Measurements from ENCODE around the gene AUTS2. TPM values are rescaled to one million over a fixed set of nuclear protein-coding genes. Genes with fewer than 3 reads are reported as not detected.
A peak's percentile ranks its signal among the peaks of the same experiment; 100 is the strongest.

AUTS2 gene
- total RNA-seq, 2 experiments from 2014 or later, result 17.5 to 23.8 TPM

GRCh38 chr7:70764701-70765208 lies 1166.5 kb downstream of the AUTS2 start:
- Mint-ChIP-seq H3K36me3 (no peaks in the 10 kb centered on the region), H3K4me3 (no peak overlapping the region), H3K27me3 (no peaks in the 10 kb centered on the region), H3K9me3 (no peaks in the 10 kb centered on the region), H3K4me1 (no peaks in the 10 kb centered on the region), H3K27ac (no peak overlapping the region)
- POLR2A ChIA-PET, result no interaction called here
- DNase-seq, result no peak
- ATAC-seq (ENCODE audit: low read depth), result no peak

GRCh38 chr7:70765651-70766050 lies 1167.4 kb downstream of the AUTS2 start:
- Mint-ChIP-seq H3K27me3 (no peaks in the 10 kb centered on the region), H3K4me3 (no peak overlapping the region), H3K4me1 (no peaks in the 10 kb centered on the region), H3K27ac (no peak overlapping the region), H3K9me3 (no peaks in the 10 kb centered on the region), H3K36me3 (no peaks in the 10 kb centered on the region)
- POLR2A ChIA-PET, result interaction anchor here (0.5 kb wide), 1 partner anchor 27 kb away, joined by 4 read pairs; no protein-coding TSS in a partner anchor
- DNase-seq (no peak), ATAC-seq (ENCODE audit: low read depth) (no peak)

GRCh38 chr7:70766109-70766508 lies 1167.8 kb downstream of the AUTS2 start:
- Mint-ChIP-seq H3K27ac (no peak overlapping the region), H3K36me3 (no peaks in the 10 kb centered on the region), H3K4me1 (no peaks in the 10 kb centered on the region), H3K9me3 (no peaks in the 10 kb centered on the region), H3K27me3 (no peaks in the 10 kb centered on the region), H3K4me3 (no peak overlapping the region)
- DNase-seq, result no peak
- ATAC-seq (ENCODE audit: low read depth), result no peak
- POLR2A ChIA-PET, result no interaction called here

GRCh38 chr7:70766694-70767093 lies 1168.4 kb downstream of the AUTS2 start:
- no peaks in the 10 kb centered on the region for H3K36me3 Mint-ChIP-seq
- no peaks in the 10 kb centered on the region for H3K9me3 Mint-ChIP-seq
- no peaks in the 10 kb centered on the region for H3K27me3 Mint-ChIP-seq
- no peaks in the 10 kb centered on the region for H3K4me1 Mint-ChIP-seq
- no peak for DNase-seq
- H3K27ac Mint-ChIP-seq, result no peak overlapping the region
- POLR2A ChIA-PET, result no interaction called here
- ATAC-seq (ENCODE audit: low read depth), result no peak
- no peak overlapping the region for H3K4me3 Mint-ChIP-seq

- Mint-ChIP-seq H3K4me1 (no peaks in the 10 kb centered on the region), H3K36me3 (no peaks in the 10 kb centered on the region), H3K9me3 (no peaks in the 10 kb centered on the region), H3K4me3 (no peak overlapping the region), H3K27me3 (no peaks in the 10 kb centered on the region), H3K27ac (no peak overlapping the region)
- ATAC-seq (ENCODE audit: low read depth), result no peak
- POLR2A ChIA-PET, result no interaction called here
- no peak for DNase-seq
These were observed 1171.9 kb downstream of the AUTS2 start for GRCh38 chr7:70770154-70770553.

- Mint-ChIP-seq H3K36me3 (no peaks in the 10 kb centered on the region), H3K27me3 (no peaks in the 10 kb centered on the region), H3K4me3 (no peak overlapping the region), H3K4me1 (peaks cover 7% of the 10 kb centered on the region), H3K9me3 (no peaks in the 10 kb centered on the region), H3K27ac (no peak overlapping the region)
- POLR2A ChIA-PET, result no interaction called here
- no peak for DNase-seq
- ATAC-seq (ENCODE audit: low read depth), result no peak
These were observed 1173.2 kb downstream of the AUTS2 start for GRCh38 chr7:70771451-70771850.

- no peak for DNase-seq
- no peak for ATAC-seq (ENCODE audit: low read depth)
- no peaks in the 10 kb centered on the region for H3K9me3 Mint-ChIP-seq
- H3K27ac Mint-ChIP-seq, result no peak overlapping the region
- H3K4me3 Mint-ChIP-seq, result no peak overlapping the region
- peaks cover 18% of the 10 kb centered on the region for H3K4me1 Mint-ChIP-seq
- no peaks in the 10 kb centered on the region for H3K27me3 Mint-ChIP-seq
- POLR2A ChIA-PET, result no interaction called here
- H3K36me3 Mint-ChIP-seq, result peaks cover 2% of the 10 kb centered on the region
These were observed 1174.6 kb downstream of the AUTS2 start for GRCh38 chr7:70772891-70773290.

- POLR2A ChIA-PET, result no interaction called here
- H3K4me3 Mint-ChIP-seq, result no peak overlapping the region
- H3K4me1 Mint-ChIP-seq, result peaks cover 22% of the 10 kb centered on the region
- H3K9me3 Mint-ChIP-seq, result no peaks in the 10 kb centered on the region
- peaks cover under 1% of the 10 kb centered on the region for H3K27me3 Mint-ChIP-seq
- no peak overlapping the region for H3K27ac Mint-ChIP-seq
- no peak for ATAC-seq (ENCODE audit: low read depth)
- DNase-seq, result no peak
- peaks cover 2% of the 10 kb centered on the region for H3K36me3 Mint-ChIP-seq
These were observed 1175.1 kb downstream of the AUTS2 start for GRCh38 chr7:70773406-70773805.

- H3K4me1 Mint-ChIP-seq, result peaks cover 26% of the 10 kb centered on the region
- H3K27me3 Mint-ChIP-seq, result peaks cover 3% of the 10 kb centered on the region
- H3K4me3 Mint-ChIP-seq, result no peak overlapping the region
- ATAC-seq (ENCODE audit: low read depth) (no peak), DNase-seq (no peak)
- H3K36me3 Mint-ChIP-seq, result peaks cover 2% of the 10 kb centered on the region
- POLR2A ChIA-PET, result no interaction called here
- no peaks in the 10 kb centered on the region for H3K9me3 Mint-ChIP-seq
- no peak overlapping the region for H3K27ac Mint-ChIP-seq
These were observed 1176.8 kb downstream of the AUTS2 start for GRCh38 chr7:70774950-70775527.

GRCh38 chr7:70775570-70776156 lies 1177.4 kb downstream of the AUTS2 start:
- Mint-ChIP-seq H3K27me3 (peaks cover 3% of the 10 kb centered on the region), H3K36me3 (peaks cover 2% of the 10 kb centered on the region), H3K27ac (no peak overlapping the region), H3K4me1 (peaks cover 26% of the 10 kb centered on the region), H3K9me3 (no peaks in the 10 kb centered on the region), H3K4me3 (no peak overlapping the region)
- ATAC-seq (ENCODE audit: low read depth) (no peak), DNase-seq (no peak)
- POLR2A ChIA-PET, result no interaction called here

- peak overlapping the region; percentile 44 for H3K27ac Mint-ChIP-seq
- peak overlapping the region; percentile 38 for H3K4me3 Mint-ChIP-seq
- ATAC-seq (ENCODE audit: low read depth) (peak; percentile 56), DNase-seq (no peak)
- POLR2A ChIA-PET, result no interaction called here
- H3K27me3 Mint-ChIP-seq, result peaks cover 3% of the 10 kb centered on the region
- H3K36me3 Mint-ChIP-seq, result peaks cover 2% of the 10 kb centered on the region
- no peaks in the 10 kb centered on the region for H3K9me3 Mint-ChIP-seq
- peaks cover 26% of the 10 kb centered on the region for H3K4me1 Mint-ChIP-seq
These were observed 1178.4 kb downstream of the AUTS2 start for GRCh38 chr7:70776627-70777101.

- ATAC-seq (ENCODE audit: low read depth), result no peak
These were observed 1179.0 kb downstream of the AUTS2 start for GRCh38 chr7:70777251-70777650.

GRCh38 chr7:70778585-70778984 lies 1180.3 kb downstream of the AUTS2 start:
- no peaks in the 10 kb centered on the region for H3K9me3 Mint-ChIP-seq
- no peak for ATAC-seq (ENCODE audit: low read depth)
- peak overlapping the region; percentile 47 for H3K27ac Mint-ChIP-seq
- H3K27me3 Mint-ChIP-seq, result peaks cover 3% of the 10 kb centered on the region
- peak overlapping the region; percentile 28 for H3K4me3 Mint-ChIP-seq
- peaks cover 2% of the 10 kb centered on the region for H3K36me3 Mint-ChIP-seq
- POLR2A ChIA-PET, result no interaction called here
- peaks cover 26% of the 10 kb centered on the region for H3K4me1 Mint-ChIP-seq
- no peak for DNase-seq

More at GRCh38 chr7:70777251-70777650, 1179.0 kb downstream of the AUTS2 start:
- no peak for DNase-seq
- Mint-ChIP-seq H3K27me3 (peaks cover 3% of the 10 kb centered on the region), H3K36me3 (peaks cover 2% of the 10 kb centered on the region), H3K9me3 (no peaks in the 10 kb centered on the region), H3K27ac (peak overlapping the region; percentile 44), H3K4me3 (peak overlapping the region; percentile 25), H3K4me1 (peaks cover 26% of the 10 kb centered on the region)
- POLR2A ChIA-PET, result no interaction called here

GRCh38 chr7:70779321-70779720 lies 1181.0 kb downstream of the AUTS2 start:
- H3K4me1 Mint-ChIP-seq, result peaks cover 26% of the 10 kb centered on the region
- peaks cover 2% of the 10 kb centered on the region for H3K36me3 Mint-ChIP-seq
- ATAC-seq (ENCODE audit: low read depth) (no peak), DNase-seq (no peak)
- no peak overlapping the region for H3K27ac Mint-ChIP-seq
- no peak overlapping the region for H3K4me3 Mint-ChIP-seq
- POLR2A ChIA-PET, result no interaction called here
- peaks cover 3% of the 10 kb centered on the region for H3K27me3 Mint-ChIP-seq
- no peaks in the 10 kb centered on the region for H3K9me3 Mint-ChIP-seq

All from activated naive CD8-positive, alpha-beta T cell treated with anti-CD3 and anti-CD28 coated beads, Interleukin-2, amount 10 ng/mL, durations not matched to agents 7 days and 5 days (primary cell).